HG02870 (cell line): ENCODE results near the gene AMT.

Experiments used
- ATAC-seq: cut with Tn5 transposase; IDR thresholded peaks from one replicate; pipeline ENCODE4 v1.9.1; 2021; ENCODE audit warnings: mild to moderate bottlenecking, moderate library complexity; ENCODE audit not compliant: unreplicated experiment

Gene AMT

GRCh38 chr3:49389297-49389696 is 33.0 kb downstream of the AMT start:
- ATAC-seq: no peak

GRCh38 chr3:49388289-49388820 is 33.9 kb downstream of the AMT start:
- ATAC-seq: no peak

DNA sequence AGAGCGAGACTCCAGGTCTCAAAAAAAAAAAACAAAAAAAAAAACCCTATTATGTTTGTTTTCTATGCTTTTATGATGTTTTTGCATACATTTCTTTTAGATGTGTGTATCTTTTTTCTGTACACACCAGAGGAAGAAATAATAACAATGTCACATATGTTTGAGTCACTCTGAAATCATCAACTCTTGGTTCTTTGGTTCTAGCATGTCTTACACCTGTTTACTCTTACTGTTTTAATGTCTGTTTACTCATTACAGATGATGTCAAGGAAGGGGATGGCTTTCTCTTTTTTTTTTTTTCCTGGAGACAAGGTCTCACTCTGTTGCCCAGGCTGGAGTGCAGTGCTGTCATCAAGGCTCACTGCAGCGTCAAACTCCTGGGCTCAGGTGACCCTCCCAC is 34.6 kb downstream of the AMT start:
- no peak for ATAC-seq

DNA sequence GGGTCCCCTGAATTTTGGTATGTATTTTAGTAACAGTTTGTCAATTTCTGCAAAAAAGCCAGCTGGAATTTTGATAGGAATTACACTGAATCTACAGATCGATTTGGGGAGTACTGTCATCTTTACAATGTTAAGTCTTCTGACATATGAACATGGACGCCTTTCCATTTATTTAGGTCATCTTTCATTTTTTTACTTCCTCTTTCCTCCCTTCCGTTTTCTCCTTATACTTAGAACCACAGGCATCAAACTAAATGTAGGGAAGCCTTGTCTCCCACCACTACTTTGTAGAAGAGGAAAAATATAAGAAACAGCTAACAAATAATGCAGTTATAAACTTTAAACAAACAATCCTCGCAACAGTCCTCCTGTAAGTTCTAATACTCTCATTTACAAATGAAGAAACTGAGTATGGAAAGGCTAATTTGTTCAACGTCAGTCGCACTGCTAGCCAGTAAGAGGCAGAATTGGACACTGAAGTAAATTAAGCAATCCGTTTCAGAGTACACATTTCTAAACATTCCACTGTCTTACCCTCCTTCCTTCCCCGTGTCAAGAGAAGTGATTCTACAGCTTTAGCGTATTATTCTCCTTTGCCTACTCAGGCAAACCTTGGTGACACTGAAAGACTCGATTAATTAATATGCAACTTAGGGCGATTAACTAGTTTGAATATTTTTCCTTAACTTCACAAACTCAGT is 36.1 kb downstream of the AMT start:
- no peak for ATAC-seq

DNA sequence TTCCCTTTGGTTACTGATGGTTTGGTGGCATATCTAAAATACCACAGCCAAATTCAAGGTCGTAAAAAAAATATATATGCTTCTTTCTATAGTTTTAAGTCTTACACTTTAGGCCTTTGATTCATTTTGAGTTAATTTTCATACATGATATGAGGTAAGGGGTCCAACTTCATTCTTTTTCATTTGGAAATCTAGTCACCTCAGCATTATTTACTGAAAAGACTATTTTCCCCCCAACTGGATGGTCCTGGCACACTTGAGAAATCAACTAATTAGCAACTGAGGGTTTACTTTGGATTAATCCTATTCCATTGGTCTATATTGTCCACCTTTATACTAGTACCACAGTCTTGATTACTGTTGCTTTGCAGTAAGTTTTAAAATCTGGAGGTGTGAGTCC is 36.7 kb downstream of the AMT start:
- no peak for ATAC-seq

DNA sequence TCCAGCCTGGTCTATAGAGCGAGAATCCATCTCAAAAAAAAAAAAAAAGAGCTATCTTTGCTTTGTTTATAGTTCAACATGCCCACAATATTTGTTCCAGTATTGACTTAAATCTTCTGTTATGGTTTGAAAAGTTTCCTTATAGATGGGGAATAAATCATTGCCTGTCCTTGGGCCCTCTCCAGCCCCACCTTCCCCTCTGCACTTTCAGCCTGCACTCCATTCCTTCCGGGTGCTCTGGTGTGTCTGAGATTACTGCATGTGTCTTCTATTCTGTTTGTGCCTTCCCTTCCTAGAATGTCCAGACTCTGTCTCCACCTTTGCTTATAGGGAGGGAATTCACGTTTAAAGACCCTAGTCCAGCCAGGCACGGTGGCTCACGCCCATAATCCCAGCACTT is 38.9 kb downstream of the AMT start:
- ATAC-seq: no peak

- ATAC-seq: no peak
Observed at GRCh38 chr3:49378249-49378895, 43.9 kb downstream of the AMT start.

DNA sequence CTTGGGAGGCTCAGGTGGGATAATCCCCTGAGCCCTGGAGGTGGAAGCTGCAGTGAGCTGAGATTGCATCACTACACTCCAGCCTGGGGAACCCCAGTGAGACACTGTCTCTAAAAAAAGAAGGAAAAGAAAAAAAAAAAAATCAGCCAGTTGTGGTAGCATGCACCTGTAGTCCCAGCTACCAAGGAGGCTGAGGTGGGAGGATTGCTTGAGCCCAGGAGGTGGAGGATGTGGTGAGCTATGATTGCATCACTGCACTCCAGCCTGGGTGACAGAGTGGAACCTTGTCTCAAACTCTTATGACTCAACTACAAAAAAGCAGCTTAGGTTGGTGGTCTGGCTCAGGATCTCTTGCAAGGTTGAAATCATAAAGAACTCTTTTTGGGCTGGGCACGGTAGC is 44.8 kb downstream of the AMT start:
- no peak for ATAC-seq

DNA sequence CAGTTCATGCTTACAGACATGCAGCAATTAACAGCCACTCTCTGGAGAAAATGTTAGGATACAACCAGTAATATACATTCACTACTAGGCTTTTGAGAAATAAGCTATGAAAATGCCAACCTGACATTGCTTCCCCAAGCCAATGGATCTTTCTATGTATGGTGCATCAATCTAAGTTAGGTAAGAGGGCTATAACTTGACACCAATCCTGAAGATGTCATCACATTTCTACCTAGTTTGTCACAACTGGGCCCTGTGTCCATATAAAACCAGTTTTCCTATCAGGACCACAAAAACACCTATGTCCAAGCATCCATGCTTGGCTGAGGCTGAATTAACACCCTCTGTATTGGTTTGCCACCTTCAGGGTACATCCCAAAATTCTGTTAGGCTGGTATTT is 50.3 kb downstream of the AMT start:
- no peak for ATAC-seq

GRCh38 chr3:49370585-49371290 is 51.5 kb downstream of the AMT start:
- no peak for ATAC-seq
